Neutrophil (primary cell): ENCODE measurements around the gene FAM117A.
A peak's percentile ranks its signal among the peaks of the same experiment; 100 is the strongest.

Experiments used
- H3K27ac ChIP-seq: fragments of 200-600 bp; sonication (generic); 2 replicates; pipeline ENCODE4 v1.5.1; 2016; ENCODE audit warnings: mild to moderate bottlenecking, moderate library complexity
- H3K27me3 ChIP-seq: fragments of 200-600 bp; sonication (generic); 2 replicates; pipeline ENCODE4 v1.6.0; 2016; ENCODE audit warnings: mild to moderate bottlenecking
- H3K36me3 ChIP-seq: fragments of 200-600 bp; sonication (generic); 2 replicates; pipeline ENCODE4 v1.5.1; 2017
- H3K4me1 ChIP-seq, 2 experiments: fragments of 200-600 bp in 1 of 2; sonication (generic) in 1 of 2; 1 replicate in 1 of 2; 2 replicates in 1 of 2; pipeline versions ENCODE4 v1.5.1 to v1.6.1; 2013 to 2016; ENCODE audit warnings: low read depth in 1 of 2, low read length in 1 of 2, mild to moderate bottlenecking in 1 of 2, moderate library complexity in 1 of 2; ENCODE audit not compliant: control insufficient read depth in 1 of 2, insufficient read depth in 1 of 2
- H3K4me3 ChIP-seq, 2 experiments: fragments of 200-600 bp in 1 of 2; sonication (generic) in 1 of 2; 1 replicate in 1 of 2; 2 replicates in 1 of 2; pipeline ENCODE4 v1.5.1; 2013 to 2016; ENCODE audit warnings: low read depth in 1 of 2, low read length in 1 of 2, mild to moderate bottlenecking in 1 of 2, moderate library complexity in 1 of 2
- H3K9me3 ChIP-seq: fragments of 200-600 bp; sonication (generic); 2 replicates; pipeline ENCODE4 v1.5.1; 2016
- TF ChIP-seq, protein P1 (sequence below): fragments of 200-600 bp; sonication (generic); IDR thresholded peaks from 2 replicates; pipeline ENCODE4 v1.5.1; 2016; ENCODE audit warnings: antibody characterized with exemption

Gene FAM117A

DNA sequence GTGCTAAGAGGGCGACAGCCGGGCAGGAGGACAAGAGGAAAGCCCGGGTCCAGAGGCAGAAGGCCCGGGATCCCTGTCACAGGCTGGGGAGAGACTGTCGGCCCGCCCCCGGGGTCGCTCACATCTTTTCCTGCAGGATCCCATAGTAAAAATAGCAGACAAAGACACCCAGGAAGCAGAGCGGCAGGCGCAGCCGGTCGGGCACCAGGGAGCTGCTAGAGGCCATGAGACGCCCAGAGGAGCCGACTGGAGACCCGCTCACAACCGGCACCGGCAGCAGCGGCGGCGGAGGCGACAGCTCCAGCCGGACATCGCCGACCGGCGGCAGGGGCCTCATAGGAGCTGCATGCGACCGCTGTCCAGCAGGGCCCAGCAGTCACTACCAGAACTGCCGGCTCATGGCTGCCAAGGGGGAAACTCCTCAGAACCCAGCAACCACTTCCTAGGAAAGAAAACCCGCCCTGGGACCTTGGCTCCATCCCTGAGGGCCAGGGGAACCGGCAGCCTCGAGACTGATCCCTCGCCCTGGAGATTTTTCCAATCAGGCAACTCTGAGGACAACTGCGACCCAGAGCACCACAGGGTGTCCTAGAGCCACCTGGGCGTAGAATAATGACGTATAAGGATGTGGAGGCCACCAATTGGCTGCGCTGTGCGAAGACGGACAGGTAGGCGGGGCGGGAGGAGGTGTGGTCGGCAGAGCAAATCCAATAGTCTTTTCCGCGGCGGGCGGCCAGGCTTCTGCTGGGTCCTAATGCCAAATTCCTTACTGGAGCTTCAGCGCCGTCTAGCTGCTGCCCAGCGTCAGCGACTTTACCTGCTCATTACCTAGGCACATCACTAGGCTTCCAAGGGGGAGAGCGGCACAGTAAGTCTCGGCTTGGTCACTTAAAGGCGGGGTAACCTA lies 56.1 kb downstream of the FAM117A start, which contains the start of gene SLC35B1:
TSS of gene SLC35B1 (minus strand) at position 357 of the 907 bp plus-strand sequence. CDS start at position 226, 131 bp downstream.
- H3K4me3 ChIP-seq: peak within 1 kb of the TSS; percentile 84 to 90
- TF ChIP-seq, protein P1, sequence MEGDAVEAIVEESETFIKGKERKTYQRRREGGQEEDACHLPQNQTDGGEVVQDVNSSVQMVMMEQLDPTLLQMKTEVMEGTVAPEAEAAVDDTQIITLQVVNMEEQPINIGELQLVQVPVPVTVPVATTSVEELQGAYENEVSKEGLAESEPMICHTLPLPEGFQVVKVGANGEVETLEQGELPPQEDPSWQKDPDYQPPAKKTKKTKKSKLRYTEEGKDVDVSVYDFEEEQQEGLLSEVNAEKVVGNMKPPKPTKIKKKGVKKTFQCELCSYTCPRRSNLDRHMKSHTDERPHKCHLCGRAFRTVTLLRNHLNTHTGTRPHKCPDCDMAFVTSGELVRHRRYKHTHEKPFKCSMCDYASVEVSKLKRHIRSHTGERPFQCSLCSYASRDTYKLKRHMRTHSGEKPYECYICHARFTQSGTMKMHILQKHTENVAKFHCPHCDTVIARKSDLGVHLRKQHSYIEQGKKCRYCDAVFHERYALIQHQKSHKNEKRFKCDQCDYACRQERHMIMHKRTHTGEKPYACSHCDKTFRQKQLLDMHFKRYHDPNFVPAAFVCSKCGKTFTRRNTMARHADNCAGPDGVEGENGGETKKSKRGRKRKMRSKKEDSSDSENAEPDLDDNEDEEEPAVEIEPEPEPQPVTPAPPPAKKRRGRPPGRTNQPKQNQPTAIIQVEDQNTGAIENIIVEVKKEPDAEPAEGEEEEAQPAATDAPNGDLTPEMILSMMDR: peak; percentile 81
- peak within 1 kb of the TSS; percentile 91 for H3K27ac ChIP-seq
- H3K36me3 ChIP-seq: peaks cover 52% of the 10 kb centered on the region
- H3K4me1 ChIP-seq: peaks cover 19 to 21% of the 10 kb centered on the region in 2 experiments
- no peaks in the 10 kb centered on the region for H3K27me3 ChIP-seq
- H3K9me3 ChIP-seq: no peaks in the 10 kb centered on the region

GRCh38 chr17:49707246-49707607 lies 56.7 kb downstream of the FAM117A start:
- no peaks in the 10 kb centered on the region for H3K27me3 ChIP-seq
- H3K36me3 ChIP-seq: peaks cover 52% of the 10 kb centered on the region
- TF ChIP-seq, protein P1: no peak
- peak overlapping the region; percentile 91 for H3K27ac ChIP-seq
- H3K4me3 ChIP-seq: peak overlapping the region; percentile 84 to 90
- no peaks in the 10 kb centered on the region for H3K9me3 ChIP-seq
- peaks cover 19 to 21% of the 10 kb centered on the region in 2 experiments for H3K4me1 ChIP-seq

- peaks cover 19 to 21% of the 10 kb centered on the region in 2 experiments for H3K4me1 ChIP-seq
- TF ChIP-seq, protein P1: no peak
- H3K9me3 ChIP-seq: no peaks in the 10 kb centered on the region
- H3K36me3 ChIP-seq: peaks cover 54% of the 10 kb centered on the region
- H3K4me3 ChIP-seq: no peak overlapping the region
- H3K27me3 ChIP-seq: no peaks in the 10 kb centered on the region
- H3K27ac ChIP-seq: no peak overlapping the region
Observed at GRCh38 chr17:49705254-49705653, 58.7 kb downstream of the FAM117A start.

GRCh38 chr17:49703557-49704277 lies 60.2 kb downstream of the FAM117A start:
- peaks cover 64% of the 10 kb centered on the region for H3K36me3 ChIP-seq
- no peaks in the 10 kb centered on the region for H3K9me3 ChIP-seq
- TF ChIP-seq, protein P1: no peak
- no peak overlapping the region for H3K4me3 ChIP-seq
- no peaks in the 10 kb centered on the region for H3K27me3 ChIP-seq
- H3K27ac ChIP-seq: no peak overlapping the region
- peaks cover 15 to 18% of the 10 kb centered on the region in 2 experiments for H3K4me1 ChIP-seq

- TF ChIP-seq, protein P1: no peak
- Histone ChIP-seq H3K4me3 (no peak overlapping the region), H3K4me1 (peaks cover 0 to 2% of the 10 kb centered on the region in 2 experiments), H3K27ac (no peak overlapping the region), H3K36me3 (peaks cover 64% of the 10 kb centered on the region), H3K27me3 (no peaks in the 10 kb centered on the region), H3K9me3 (no peaks in the 10 kb centered on the region)
Observed at GRCh38 chr17:49700960-49701359, 63.0 kb downstream of the FAM117A start.
